CD4-positive, alpha-beta T cell treated with Interleukin-21 for 1 hour (primary cell): ENCODE results near the gene MAB21L2.
"Not testable (repeated sequence)": the region's sequence is repeated elsewhere in the genome, so short reads cannot be mapped to it uniquely, and the experiment has no call there.

Experiments
- DNase-seq: peaks from one replicate; pipeline ENCODE4 v3.0.0-alpha.2; 2020

Gene MAB21L2

DNA sequence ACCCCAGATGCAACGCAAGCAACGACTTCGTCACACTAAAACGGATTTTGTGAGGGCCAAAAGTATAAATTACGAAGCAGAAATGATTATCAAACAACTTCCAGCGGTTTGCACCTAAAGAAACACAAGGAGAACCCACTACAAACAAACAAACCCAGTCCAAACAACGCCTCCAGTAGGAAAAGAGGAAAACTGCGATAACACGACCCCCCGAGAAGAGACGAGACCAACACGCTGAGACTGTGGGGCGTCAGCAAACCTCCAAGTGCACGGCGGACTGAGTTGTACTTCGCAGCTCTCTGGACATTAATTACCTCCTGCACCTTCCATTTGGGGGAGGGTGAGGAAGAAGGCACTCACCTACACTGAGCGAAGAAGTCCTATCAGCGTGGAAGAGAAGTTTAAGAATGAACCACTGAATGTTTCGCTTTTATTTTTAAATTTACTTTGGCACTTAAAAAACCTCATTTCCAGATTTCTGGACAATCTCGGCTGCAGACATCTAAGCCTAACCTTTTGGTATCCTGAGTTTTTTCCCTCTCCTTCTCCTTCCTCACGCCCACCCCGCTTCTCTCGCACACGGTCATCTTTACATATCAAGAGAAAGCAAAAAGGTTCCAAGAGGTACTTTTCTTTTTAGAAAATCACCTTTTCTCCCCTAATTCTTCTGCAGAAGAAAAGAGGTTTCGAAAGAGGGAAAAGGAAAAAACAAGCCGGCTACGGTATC is at the start of gene MAB21L2:
Gene MAB21L2, plus strand, starts transcription at position 6 of the 727 bp plus-strand sequence. CDS start 879 bp downstream, outside the sequence.
- no peak for DNase-seq

DNA sequence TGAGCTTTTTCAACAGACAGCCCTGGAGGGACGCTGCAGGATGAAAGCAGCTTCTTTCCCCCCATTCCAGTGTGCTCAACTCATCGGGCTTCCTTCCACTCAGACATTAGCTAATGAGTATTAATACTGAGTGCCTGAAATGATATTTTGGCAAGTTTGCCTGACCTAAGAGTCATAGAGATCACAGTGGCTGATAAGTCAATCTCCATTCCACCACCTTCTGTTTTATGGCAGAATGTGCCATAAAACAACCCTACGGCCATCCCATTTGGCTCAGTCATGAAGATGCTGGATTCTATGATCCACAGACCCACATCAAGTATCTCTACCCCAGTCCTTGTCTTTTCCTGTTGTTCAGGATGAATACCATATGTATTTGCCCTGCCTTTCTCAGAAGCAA is 48.3 kb upstream of the MAB21L2 start:
- no peak for DNase-seq

DNA sequence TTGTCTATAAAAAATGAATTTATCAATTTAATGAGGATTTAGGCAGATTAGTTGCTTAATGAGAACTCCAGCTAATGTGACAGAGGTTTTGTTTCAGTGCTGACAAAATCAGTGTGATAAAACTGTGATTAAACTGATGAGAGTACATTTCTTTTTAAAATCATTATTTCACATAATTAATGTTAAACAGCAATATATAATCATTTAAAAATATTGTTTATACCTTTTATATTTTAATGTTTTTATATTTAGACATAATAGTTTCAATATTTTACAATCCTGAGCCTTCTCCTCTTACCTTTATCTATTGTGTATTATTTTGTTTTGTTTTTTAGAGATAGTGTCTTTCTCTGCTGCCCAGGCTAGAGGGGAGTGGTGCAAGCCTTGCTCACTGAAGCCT is 47.1 kb upstream of the MAB21L2 start:
- no peak for DNase-seq

- not testable (repeated sequence) for DNase-seq
Measured at GRCh38 chr4:150537911-150538310, 44.0 kb upstream of the MAB21L2 start.

DNA sequence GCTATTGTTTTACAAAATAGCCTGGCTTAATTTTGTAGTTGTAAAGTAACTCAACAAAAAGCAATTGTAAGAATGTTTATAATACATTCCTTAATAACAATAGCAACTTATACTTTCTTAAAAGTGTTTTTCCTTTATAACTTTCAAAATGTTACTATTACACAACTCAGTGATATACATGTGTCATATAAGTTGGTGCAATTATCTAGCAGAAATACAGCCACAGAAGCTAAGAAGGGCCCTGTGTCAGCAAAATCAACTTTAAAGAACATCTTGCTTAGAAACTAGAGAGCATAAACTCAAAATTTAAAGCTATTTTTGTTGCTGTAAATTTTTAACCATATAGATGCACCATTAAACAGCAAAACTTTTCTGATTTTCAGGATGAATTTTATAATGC is 41.4 kb upstream of the MAB21L2 start:
- DNase-seq, result no peak

DNA sequence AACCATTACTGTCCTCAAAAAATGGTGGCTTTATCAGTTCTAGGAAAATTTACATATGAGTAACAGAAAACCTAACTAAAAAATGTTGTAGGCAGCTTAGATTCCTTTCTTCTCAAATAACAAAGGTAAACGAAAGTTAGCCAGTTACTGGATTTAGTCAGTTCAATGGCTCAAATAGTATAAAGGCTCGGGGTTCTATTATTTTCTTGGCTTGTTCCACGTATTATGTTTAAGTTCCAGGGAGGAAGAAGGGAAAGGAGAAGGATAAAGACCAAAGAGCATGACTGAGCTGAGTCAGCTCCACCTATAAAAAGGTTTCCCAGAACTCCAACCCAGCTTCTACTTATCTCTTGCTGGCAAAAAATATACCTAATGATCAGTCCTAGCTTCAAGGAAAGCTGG is 41.0 kb upstream of the MAB21L2 start:
- no peak for DNase-seq

GRCh38 chr4:150541681-150542080 is 40.3 kb upstream of the MAB21L2 start:
- DNase-seq, result no peak

- no peak for DNase-seq
Measured at GRCh38 chr4:150543042-150543441, 38.9 kb upstream of the MAB21L2 start.

- no peak for DNase-seq
Measured at GRCh38 chr4:150546286-150546685, 35.7 kb upstream of the MAB21L2 start.

DNA sequence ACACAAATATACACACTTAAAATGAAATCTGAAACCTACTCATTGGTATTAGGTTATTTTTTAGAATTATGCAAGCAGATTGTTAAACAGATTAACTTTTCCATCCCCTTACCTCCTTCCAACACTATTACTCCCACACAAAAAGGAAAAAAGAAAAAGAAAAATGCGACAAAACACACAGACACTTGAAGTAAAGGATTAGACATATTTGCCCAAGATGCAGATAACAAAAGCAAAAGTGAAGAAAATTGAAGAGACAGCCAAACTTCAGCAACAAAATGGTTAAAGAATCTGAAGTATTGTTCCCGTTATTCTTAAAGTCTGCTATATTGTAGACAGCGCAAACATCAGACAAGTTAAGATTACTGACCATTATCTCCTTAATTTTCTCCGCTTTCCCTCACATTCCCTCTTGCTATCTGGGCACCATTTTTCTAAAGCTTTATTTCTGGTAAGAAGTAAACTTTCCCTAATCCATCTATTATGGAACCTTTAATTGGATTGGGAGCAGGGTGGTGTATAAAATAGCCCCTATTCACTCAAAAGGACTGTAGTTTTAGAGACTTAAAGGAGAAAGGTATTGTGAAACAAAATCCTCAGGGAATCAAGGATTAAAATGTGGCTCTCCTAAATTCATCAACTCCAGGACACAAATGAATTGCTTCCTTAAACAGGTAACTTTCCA is 34.7 kb upstream of the MAB21L2 start:
- no peak for DNase-seq

GRCh38 chr4:150557811-150558210 is 24.1 kb upstream of the MAB21L2 start:
- DNase-seq, result not testable (repeated sequence)

- no peak for DNase-seq
Measured at GRCh38 chr4:150561143-150561737, 20.7 kb upstream of the MAB21L2 start.

DNA sequence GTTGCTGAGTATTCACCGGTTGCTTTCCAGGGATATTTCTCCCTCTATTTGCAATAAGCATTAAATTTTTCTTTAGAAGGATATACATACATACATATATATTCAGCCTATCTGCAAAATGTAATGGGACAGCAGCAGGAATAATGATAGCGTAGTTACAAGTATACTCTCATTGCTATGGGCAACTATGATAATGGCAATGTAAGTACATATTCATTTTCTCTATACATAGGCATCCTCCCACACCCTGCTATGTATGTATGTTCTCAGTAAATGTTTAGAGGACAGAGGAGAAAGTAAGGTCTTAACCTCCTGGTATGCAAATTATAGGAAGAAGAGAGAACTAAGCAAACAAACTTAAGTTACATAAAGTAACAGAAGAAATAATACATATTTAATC is 19.7 kb upstream of the MAB21L2 start:
- DNase-seq, result no peak

DNA sequence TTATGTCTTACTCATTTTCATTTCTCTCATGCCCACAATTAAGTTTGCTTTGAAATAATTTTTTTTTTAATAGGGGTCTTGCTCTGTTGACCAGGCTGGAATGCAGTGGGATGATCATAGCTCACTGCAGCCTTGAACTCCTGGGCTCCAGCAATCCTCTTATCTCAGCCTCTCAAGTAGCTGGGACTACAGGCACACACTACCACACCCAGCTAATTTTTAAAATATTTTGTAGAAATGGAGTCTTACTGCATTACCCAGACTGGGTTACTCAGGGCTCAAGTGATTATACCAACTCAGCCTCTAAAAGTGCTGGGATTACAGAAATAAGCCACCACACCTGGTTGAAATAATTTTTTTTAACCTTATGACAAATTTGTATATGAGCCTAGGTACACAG is 19.2 kb upstream of the MAB21L2 start:
- no peak for DNase-seq

DNA sequence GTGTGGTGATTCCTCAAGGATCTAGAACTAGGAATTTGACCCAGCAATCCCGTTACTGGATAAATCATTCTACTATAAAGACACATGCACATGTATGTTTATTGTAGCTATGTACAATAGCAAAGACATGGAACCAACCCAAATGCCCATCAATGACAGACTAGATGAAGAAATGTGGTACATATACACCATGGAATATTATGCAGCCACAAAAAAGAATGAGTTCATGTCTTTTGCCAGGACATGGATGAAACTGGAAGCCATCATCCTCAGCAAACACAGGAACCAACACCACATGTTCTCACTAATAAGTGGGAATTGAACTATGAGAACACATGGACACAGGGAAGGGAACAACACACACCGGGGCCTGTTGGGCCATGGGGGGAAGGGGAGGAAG is 17.0 kb upstream of the MAB21L2 start:
- DNase-seq, result not testable (repeated sequence)

DNA sequence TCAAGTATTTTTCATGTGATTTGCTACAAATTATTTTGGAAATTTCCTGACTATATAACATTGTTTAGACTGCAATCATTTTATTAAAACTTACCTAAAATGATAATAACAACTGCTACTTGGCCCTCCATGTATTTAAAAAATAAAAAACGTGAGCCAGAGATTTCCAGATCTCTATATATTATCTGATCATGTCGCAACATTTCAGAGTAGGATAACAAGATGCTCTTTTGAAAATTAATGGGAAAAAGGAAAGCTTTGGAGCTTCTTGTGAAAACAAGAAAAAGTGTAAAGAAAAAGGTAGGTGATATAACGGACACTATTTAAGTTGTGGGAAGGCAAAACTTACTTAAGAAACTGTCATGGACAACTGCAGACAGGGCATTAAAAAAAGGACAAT is 14.9 kb upstream of the MAB21L2 start:
- DNase-seq, result no peak

GRCh38 chr4:150569384-150569987 is 12.5 kb upstream of the MAB21L2 start:
- no peak for DNase-seq

DNA sequence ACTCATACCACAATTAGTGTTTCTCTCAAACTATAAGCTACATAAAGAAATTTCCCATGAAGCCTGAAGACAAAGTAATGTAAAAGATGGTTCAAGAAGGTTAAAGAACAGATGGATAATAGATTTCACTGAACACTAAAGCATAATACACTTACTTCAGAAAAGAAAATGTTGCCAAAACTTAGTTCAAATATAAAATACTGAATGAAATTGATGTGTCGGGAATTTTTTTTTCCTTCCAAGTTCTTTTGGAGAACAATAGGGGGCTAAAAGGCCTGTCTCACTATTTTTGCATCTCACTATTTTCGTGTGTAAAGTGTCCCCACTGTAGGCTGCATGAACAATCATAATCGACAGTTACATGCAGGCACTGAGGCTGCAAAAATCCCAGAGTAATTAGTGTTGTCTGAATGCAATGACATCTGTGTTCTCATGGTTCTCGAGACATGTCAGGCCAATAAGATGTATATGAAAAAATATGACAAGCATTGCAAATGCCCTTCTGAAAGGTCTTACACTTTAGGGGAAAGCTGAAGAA is 11.9 kb upstream of the MAB21L2 start:
- no peak for DNase-seq

DNA sequence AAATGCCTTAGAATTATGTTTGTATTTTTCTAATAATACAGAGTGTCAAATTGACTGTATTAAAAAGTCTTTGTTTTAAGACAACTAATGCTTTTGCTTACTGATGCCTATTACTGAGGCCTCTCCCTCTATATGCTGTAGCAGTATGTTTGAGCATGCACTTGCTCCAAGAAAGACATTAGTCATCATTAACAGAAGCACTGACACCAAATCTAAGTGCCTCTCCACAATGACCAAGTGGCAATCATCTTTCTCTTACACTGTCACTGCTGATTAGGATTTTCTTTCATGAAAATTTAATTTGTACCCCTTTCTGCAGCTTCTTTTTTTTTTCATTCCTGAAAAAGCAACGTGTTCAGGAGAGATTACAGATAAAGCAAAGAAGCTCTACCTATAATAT is 11.1 kb upstream of the MAB21L2 start:
- DNase-seq, result no peak

- no peak for DNase-seq
Measured at GRCh38 chr4:150572704-150573504, 9.0 kb upstream of the MAB21L2 start.

DNA sequence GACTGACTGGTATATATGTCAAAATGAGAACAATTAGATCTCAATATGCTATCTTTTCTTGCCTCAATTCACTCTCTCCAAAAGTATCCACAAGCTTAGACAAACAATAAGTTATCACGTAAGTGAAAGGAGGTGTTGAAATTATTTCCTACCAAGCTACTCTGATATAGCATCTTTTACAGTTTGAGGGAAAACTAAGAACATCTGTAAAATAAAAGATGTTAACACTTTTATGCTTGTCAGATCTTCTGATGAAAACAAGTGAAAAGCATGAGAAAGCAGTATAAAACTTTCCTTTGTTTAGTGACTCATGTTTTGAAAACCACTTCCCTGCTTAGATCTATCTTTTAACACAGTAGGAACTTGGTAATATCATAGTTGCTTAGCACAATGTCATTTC is 8.4 kb upstream of the MAB21L2 start:
- no peak for DNase-seq

DNA sequence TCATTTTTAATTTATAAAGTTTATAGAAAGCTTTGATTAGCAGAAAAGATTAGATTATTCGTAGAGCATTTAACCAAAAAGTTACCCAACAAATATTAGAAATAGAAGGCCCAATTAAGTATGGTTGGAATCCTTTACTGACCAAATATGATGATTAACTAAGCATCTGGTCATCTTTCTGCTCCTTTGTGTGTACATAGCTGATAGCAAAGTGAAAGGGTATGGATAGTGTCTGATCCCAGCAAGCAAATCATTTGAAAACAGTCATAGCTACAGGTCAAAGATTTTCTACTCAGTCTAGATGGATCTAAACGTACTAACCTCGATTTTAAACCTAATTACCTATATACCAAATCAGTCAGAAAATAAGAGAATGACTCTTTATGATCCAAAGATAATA is 7.3 kb upstream of the MAB21L2 start:
- DNase-seq, result no peak

GRCh38 chr4:150577796-150578195 is 4.2 kb upstream of the MAB21L2 start:
- no peak for DNase-seq
